ENCODE results near the gene KCNMA1.

The KCNMA1 gene

DNA sequence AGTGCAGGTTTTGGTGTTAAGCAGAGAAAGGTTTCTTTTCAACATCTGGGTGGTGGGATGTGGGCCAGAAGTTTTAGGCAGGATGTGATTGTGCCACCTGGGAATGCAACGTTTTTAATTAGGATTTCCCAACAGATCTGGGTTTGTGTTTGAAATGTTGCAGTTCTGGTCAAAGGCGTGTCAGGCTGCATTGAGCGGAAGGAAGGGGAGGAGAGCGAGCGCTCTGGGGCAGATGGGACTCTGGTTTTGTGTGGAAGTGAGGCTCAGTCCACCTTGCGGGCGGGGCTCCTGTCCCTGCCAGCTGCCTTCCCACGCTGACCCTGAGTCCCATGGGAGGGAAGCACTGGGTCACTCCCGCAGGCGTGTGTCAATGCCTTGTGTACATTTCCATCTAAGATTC is 767.7 kb downstream of the KCNMA1 start:
- no peaks in the 10 kb centered on the region for H3K36me3 ChIP-seq (ENCODE audit: control insufficient read depth in 2 of 2, insufficient read depth in 2 of 2, low read length in 2 of 2)
- H3K9me3 ChIP-seq (ENCODE audit: control insufficient read depth in 2 of 2, low read length in 2 of 2): no peaks in the 10 kb centered on the region
- H3K4me1 ChIP-seq (ENCODE audit: control insufficient read depth in 2 of 2, insufficient read depth in 2 of 2, low read length in 2 of 2): no peaks in the 10 kb centered on the region
- peaks cover 0 to 4% of the 10 kb centered on the region in 2 donors for H3K27me3 ChIP-seq (ENCODE audit: control insufficient read depth in 2 of 2, insufficient read depth in 2 of 2, low read length in 2 of 2)
- no peak overlapping the region for H3K4me3 ChIP-seq (ENCODE audit: low read length in 2 of 2)
- H3K9ac ChIP-seq (ENCODE audit: low read depth in 1 of 2, low read length in 2 of 2): no peak overlapping the region
- H3K27ac ChIP-seq (ENCODE audit: low read depth in 2 of 2, low read length in 2 of 2): no peak overlapping the region

DNA sequence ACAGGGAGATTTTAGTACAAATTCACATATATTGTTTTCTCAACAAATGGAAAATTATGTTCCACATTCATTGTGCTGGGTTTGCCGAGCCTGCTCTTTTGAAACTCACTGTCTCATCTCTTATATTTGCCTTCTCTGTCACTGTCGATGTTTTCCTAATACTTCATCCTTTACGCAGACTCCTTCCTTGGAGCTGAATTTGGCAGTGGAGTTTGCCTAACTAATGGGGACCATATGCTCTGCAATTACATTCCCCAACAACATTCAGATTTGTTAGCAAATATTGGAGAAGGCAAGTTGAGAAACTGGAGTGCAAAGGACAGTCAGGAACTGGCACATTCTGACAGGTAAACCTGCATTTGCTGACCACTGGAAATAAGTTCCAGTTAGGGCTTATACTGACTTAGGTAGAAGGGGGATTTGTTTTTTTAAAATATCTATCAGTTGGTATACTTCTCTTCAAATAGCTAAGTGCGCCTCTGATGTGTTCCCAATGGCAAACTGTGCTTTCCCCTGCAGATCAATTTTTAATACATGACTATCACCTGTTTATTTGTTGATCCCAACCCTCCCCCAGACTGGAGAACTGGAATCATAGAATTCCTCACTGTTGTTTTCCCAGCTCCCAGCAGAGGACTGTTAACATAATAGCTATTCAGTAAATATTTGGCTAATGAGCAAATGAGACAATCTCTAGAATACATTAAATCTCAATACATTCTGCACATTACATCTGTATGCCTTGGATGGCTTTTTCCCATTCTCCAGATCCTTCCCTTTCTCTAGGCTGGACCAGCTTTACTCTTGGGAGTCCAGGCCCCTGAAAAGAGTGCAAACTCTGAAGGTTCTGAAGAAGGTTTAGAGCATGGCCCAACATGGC is 769.3 kb downstream of the KCNMA1 start:
- no peaks in the 10 kb centered on the region for H3K9me3 ChIP-seq (ENCODE audit: control insufficient read depth in 2 of 2, low read length in 2 of 2)
- no peak overlapping the region for H3K9ac ChIP-seq (ENCODE audit: low read depth in 1 of 2, low read length in 2 of 2)
- H3K27me3 ChIP-seq (ENCODE audit: control insufficient read depth in 2 of 2, insufficient read depth in 2 of 2, low read length in 2 of 2): peaks cover 0 to 2% of the 10 kb centered on the region in 2 donors
- no peak overlapping the region for H3K4me3 ChIP-seq (ENCODE audit: low read length in 2 of 2)
- H3K36me3 ChIP-seq (ENCODE audit: control insufficient read depth in 2 of 2, insufficient read depth in 2 of 2, low read length in 2 of 2): no peaks in the 10 kb centered on the region
- H3K27ac ChIP-seq (ENCODE audit: low read depth in 2 of 2, low read length in 2 of 2): no peak overlapping the region
- H3K4me1 ChIP-seq (ENCODE audit: control insufficient read depth in 2 of 2, insufficient read depth in 2 of 2, low read length in 2 of 2): no peaks in the 10 kb centered on the region

DNA sequence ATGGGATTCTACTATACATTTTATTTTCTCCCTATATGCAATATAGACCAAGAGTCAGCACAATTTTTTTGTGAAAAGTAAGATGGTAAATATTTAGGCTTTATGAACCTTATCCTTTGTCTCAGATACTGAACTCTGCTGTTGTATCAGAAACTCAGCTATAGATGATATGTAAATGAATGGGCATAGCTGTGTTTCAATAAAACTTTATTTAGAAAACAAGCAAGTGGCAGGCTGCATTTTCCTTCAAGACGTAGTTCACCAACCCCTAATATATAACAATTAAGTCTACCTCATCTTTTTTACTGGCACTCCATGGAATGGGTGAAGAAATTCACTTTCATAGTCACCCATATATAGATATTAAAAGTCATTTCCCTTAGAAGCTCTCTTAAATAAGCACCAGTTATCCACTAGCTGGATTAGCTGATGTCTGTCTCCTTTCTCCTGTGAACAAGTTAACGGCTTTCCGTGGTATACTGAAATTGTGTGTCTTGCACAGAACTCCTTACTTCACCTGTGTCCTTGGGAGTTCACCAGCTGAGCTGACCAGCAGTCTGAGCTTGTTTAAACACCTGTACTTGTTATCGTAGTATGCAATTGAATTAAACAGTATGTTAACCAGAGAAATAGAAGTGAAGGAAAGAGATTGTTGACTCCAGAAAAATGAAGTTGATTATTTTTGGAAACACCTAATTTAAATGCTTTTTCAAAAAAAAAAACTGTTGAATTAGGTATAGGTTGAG is 770.6 kb downstream of the KCNMA1 start:
- Histone ChIP-seq H3K36me3 (ENCODE audit: control insufficient read depth in 2 of 2, insufficient read depth in 2 of 2, low read length in 2 of 2) (no peaks in the 10 kb centered on the region), H3K4me1 (ENCODE audit: control insufficient read depth in 2 of 2, insufficient read depth in 2 of 2, low read length in 2 of 2) (no peaks in the 10 kb centered on the region), H3K27me3 (ENCODE audit: control insufficient read depth in 2 of 2, insufficient read depth in 2 of 2, low read length in 2 of 2) (no peaks in the 10 kb centered on the region), H3K27ac (ENCODE audit: low read depth in 2 of 2, low read length in 2 of 2) (no peak overlapping the region), H3K9me3 (ENCODE audit: control insufficient read depth in 2 of 2, low read length in 2 of 2) (no peaks in the 10 kb centered on the region), H3K9ac (ENCODE audit: low read depth in 1 of 2, low read length in 2 of 2) (no peak overlapping the region), H3K4me3 (ENCODE audit: low read length in 2 of 2) (no peak overlapping the region)

DNA sequence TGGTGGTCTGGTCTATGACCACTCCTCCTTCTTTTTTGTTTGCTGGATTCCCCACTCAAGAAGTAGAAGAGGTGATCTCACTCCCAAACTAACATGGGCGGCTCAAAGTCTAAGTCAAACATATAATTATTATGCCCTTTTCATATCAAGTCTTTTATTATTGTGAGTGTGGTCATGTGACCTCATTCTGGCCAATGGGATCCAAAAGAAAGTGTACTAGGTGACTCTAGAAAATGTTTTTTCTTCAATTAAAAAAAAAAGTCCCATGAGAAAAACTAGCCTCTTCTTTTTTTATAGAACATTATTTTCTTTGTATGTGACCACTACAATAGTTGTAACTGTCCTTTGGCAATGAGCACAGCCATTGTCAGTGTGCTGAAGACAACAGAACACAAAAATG is 772.7 kb downstream of the KCNMA1 start:
- Histone ChIP-seq H3K4me1 (ENCODE audit: control insufficient read depth in 2 of 2, insufficient read depth in 2 of 2, low read length in 2 of 2) (no peaks in the 10 kb centered on the region), H3K27me3 (ENCODE audit: control insufficient read depth in 2 of 2, insufficient read depth in 2 of 2, low read length in 2 of 2) (no peaks in the 10 kb centered on the region), H3K36me3 (ENCODE audit: control insufficient read depth in 2 of 2, insufficient read depth in 2 of 2, low read length in 2 of 2) (no peaks in the 10 kb centered on the region), H3K9ac (ENCODE audit: low read depth in 1 of 2, low read length in 2 of 2) (no peak overlapping the region), H3K9me3 (ENCODE audit: control insufficient read depth in 2 of 2, low read length in 2 of 2) (no peaks in the 10 kb centered on the region), H3K4me3 (ENCODE audit: low read length in 2 of 2) (no peak overlapping the region), H3K27ac (ENCODE audit: low read depth in 2 of 2, low read length in 2 of 2) (no peak overlapping the region)

DNA sequence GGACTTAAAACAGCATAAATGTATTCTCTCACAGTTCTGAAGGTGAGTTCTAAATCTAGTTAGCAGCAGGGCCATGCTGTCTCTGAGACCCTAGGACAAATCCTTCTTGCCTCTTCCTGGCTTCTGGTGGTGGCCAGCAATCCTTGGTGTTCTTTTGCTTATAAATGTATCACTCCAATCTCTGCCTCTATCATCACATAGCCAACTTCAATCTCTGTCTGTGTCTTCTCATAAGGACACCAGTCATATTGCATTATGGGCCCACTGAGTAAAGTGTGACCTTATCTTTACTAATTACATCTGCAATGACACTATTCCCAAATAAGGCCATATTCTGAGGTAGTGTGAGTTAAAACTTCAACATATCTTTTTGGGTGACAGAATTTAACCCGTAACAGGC is 778.9 kb downstream of the KCNMA1 start:
- H3K27me3 ChIP-seq (ENCODE audit: control insufficient read depth in 2 of 2, insufficient read depth in 2 of 2, low read length in 2 of 2): no peaks in the 10 kb centered on the region
- no peaks in the 10 kb centered on the region for H3K36me3 ChIP-seq (ENCODE audit: control insufficient read depth in 2 of 2, insufficient read depth in 2 of 2, low read length in 2 of 2)
- H3K4me3 ChIP-seq (ENCODE audit: low read length in 2 of 2): no peak overlapping the region
- no peak overlapping the region for H3K9ac ChIP-seq (ENCODE audit: low read depth in 1 of 2, low read length in 2 of 2)
- H3K4me1 ChIP-seq (ENCODE audit: control insufficient read depth in 2 of 2, insufficient read depth in 2 of 2, low read length in 2 of 2): no peaks in the 10 kb centered on the region
- H3K9me3 ChIP-seq (ENCODE audit: control insufficient read depth in 2 of 2, low read length in 2 of 2): no peaks in the 10 kb centered on the region
- no peak overlapping the region for H3K27ac ChIP-seq (ENCODE audit: low read depth in 2 of 2, low read length in 2 of 2)

DNA sequence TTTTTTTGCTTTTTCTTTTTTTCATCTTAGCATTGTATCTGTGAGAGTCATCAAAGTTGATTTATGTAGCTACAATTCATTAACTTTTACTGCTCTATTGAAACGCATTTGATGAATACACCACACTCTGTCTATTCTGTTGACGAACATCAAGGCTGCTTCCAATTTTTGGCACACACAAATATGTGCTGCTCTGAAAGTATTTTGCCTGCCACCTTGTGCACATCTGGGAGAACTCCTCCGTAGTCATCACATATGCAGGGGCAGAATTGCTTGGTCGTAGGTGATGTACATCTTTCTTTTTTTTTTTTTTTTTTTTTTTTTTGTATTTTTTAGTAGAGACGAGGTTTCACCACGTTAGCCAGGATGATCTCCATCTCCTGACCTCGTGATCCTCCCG is 796.8 kb downstream of the KCNMA1 start:
- Histone ChIP-seq H3K9ac (ENCODE audit: low read depth in 1 of 2, low read length in 2 of 2) (no peak overlapping the region), H3K27ac (ENCODE audit: low read depth in 2 of 2, low read length in 2 of 2) (no peak overlapping the region), H3K36me3 (ENCODE audit: control insufficient read depth in 2 of 2, insufficient read depth in 2 of 2, low read length in 2 of 2) (no peaks in the 10 kb centered on the region), H3K27me3 (ENCODE audit: control insufficient read depth in 2 of 2, insufficient read depth in 2 of 2, low read length in 2 of 2) (no peaks in the 10 kb centered on the region), H3K9me3 (ENCODE audit: control insufficient read depth in 2 of 2, low read length in 2 of 2) (no peaks in the 10 kb centered on the region), H3K4me1 (ENCODE audit: control insufficient read depth in 2 of 2, insufficient read depth in 2 of 2, low read length in 2 of 2) (no peaks in the 10 kb centered on the region), H3K4me3 (ENCODE audit: low read length in 2 of 2) (no peak overlapping the region)

DNA sequence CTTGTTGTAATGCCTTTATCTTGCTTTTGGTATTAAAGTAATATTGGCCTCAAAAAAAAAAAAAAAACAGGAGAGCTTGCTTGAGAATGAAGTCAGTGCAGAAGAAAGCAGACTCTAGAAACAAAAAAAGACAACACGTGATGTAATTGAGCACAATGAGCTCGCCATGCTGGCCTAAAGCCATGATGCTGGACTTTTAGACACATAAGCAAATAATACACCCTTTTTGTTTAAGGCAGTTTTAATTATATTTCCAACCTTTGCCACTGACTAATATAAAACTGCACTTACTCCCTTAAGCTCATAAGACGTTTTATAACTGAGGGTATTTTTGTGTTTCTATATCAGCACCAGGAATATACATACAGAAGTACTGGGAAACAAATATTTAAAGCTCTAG is 798.3 kb downstream of the KCNMA1 start:
- Histone ChIP-seq H3K9ac (ENCODE audit: low read depth in 1 of 2, low read length in 2 of 2) (no peak overlapping the region), H3K4me3 (ENCODE audit: low read length in 2 of 2) (no peak overlapping the region), H3K27me3 (ENCODE audit: control insufficient read depth in 2 of 2, insufficient read depth in 2 of 2, low read length in 2 of 2) (no peaks in the 10 kb centered on the region), H3K4me1 (ENCODE audit: control insufficient read depth in 2 of 2, insufficient read depth in 2 of 2, low read length in 2 of 2) (no peaks in the 10 kb centered on the region), H3K9me3 (ENCODE audit: control insufficient read depth in 2 of 2, low read length in 2 of 2) (no peaks in the 10 kb centered on the region), H3K27ac (ENCODE audit: low read depth in 2 of 2, low read length in 2 of 2) (no peak overlapping the region), H3K36me3 (ENCODE audit: control insufficient read depth in 2 of 2, insufficient read depth in 2 of 2, low read length in 2 of 2) (no peaks in the 10 kb centered on the region)

DNA sequence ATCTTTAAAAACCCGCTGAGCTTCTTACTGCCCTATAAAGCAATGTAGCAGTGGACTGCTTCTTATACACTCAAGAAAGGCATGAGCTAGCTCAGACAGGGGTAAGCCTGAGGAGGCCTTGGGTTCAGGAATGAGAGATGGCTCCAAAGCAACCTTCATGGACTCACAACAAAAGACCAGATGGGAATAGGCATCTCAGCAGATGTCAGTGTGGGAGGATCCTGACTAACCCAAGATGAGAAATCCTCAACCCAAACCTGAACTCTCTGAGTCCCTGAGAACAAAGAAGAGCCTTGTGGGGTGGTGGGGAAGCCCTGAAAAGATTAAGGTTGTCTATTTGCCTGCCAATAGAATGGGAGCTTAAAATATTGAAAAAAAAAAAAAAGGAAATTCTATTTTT is 807.4 kb downstream of the KCNMA1 start:
- Histone ChIP-seq H3K9me3 (ENCODE audit: control insufficient read depth in 2 of 2, low read length in 2 of 2) (no peaks in the 10 kb centered on the region), H3K4me1 (ENCODE audit: control insufficient read depth in 2 of 2, insufficient read depth in 2 of 2, low read length in 2 of 2) (no peaks in the 10 kb centered on the region), H3K27me3 (ENCODE audit: control insufficient read depth in 2 of 2, insufficient read depth in 2 of 2, low read length in 2 of 2) (no peaks in the 10 kb centered on the region), H3K27ac (ENCODE audit: low read depth in 2 of 2, low read length in 2 of 2) (no peak overlapping the region), H3K36me3 (ENCODE audit: control insufficient read depth in 2 of 2, insufficient read depth in 2 of 2, low read length in 2 of 2) (no peaks in the 10 kb centered on the region), H3K4me3 (ENCODE audit: low read length in 2 of 2) (no peak overlapping the region), H3K9ac (ENCODE audit: low read depth in 1 of 2, low read length in 2 of 2) (no peak overlapping the region)

DNA sequence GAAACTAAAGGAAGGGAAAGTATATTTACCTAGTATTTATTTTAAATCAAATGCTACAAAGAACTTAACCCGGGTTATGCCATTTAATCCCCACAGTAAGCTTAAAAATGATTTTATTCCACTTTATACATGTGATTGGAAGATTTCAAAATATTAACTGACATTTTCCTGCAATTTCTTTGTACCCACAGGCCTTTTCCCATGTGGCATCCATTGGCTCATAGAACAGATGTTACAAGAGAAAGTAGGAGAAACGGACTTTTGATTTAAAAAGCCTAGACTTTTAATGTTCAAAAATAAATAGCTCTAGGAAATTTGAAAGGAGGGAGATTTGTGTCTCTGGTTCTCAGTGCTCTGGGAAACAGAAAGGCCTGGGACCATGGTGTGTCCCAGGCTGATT is 807.9 kb downstream of the KCNMA1 start:
- no peak overlapping the region for H3K9ac ChIP-seq (ENCODE audit: low read depth in 1 of 2, low read length in 2 of 2)
- H3K4me1 ChIP-seq (ENCODE audit: control insufficient read depth in 2 of 2, insufficient read depth in 2 of 2, low read length in 2 of 2): no peaks in the 10 kb centered on the region
- no peaks in the 10 kb centered on the region for H3K27me3 ChIP-seq (ENCODE audit: control insufficient read depth in 2 of 2, insufficient read depth in 2 of 2, low read length in 2 of 2)
- no peaks in the 10 kb centered on the region for H3K9me3 ChIP-seq (ENCODE audit: control insufficient read depth in 2 of 2, low read length in 2 of 2)
- no peak overlapping the region for H3K27ac ChIP-seq (ENCODE audit: low read depth in 2 of 2, low read length in 2 of 2)
- no peaks in the 10 kb centered on the region for H3K36me3 ChIP-seq (ENCODE audit: control insufficient read depth in 2 of 2, insufficient read depth in 2 of 2, low read length in 2 of 2)
- H3K4me3 ChIP-seq (ENCODE audit: low read length in 2 of 2): no peak overlapping the region
